Gastroesophageal sphincter (tissue), 4 donors: ENCODE results near the gene CBR3. TPM values are rescaled to one million over a fixed set of nuclear protein-coding genes. Genes with fewer than 3 reads are reported as not detected.

Experiments used
- ATAC-seq: fragments of 150-250 bp; one replicate; pipeline ENCODE4 v1.9.1; 2016; ENCODE audit warnings: mild to moderate bottlenecking, moderate library complexity
- H3K27ac ChIP-seq, 4 donors: fragments of 200-600 bp; sonication (generic) in 3 of 4; 1 replicate in 3 of 4; 2 replicates in 1 of 4; pipeline ENCODE4 v1.5.1; 2016 to 2019
- H3K27me3 ChIP-seq: fragments of 200-600 bp; sonication (generic); one replicate; pipeline ENCODE4 v1.5.1; 2019
- H3K36me3 ChIP-seq, 2 donors: fragments of 200-600 bp; sonication (generic); one replicate each; pipeline ENCODE4 v1.5.1; 2019; ENCODE audit warnings: control low read depth in 1 of 2
- H3K4me1 ChIP-seq, 3 donors: fragments of 200-600 bp; sonication (generic); 1 replicate in 2 of 3; 2 replicates in 1 of 3; pipeline ENCODE4 v1.5.1; 2016 to 2019; ENCODE audit warnings: control low read depth in 2 of 3
- H3K4me3 ChIP-seq, 2 donors: fragments of 200-600 bp; sonication (generic); one replicate each; pipeline ENCODE4 v1.5.1; 2019; ENCODE audit warnings: mild to moderate bottlenecking in 1 of 2, moderate library complexity in 1 of 2
- H3K9me3 ChIP-seq, 3 donors: fragments of 200-600 bp; sonication (generic); one replicate each; pipeline ENCODE4 v1.5.1; 2017 to 2019; ENCODE audit warnings: control low read depth in 2 of 3
- CTCF ChIP-seq, 4 experiments: fragments of 200-600 bp in 2 of 4; fragments of 450-650 bp in 2 of 4; sonication (generic) in 1 of 4; IDR thresholded peaks; one replicate each; pipeline ENCODE4 v1.5.1; 2017 to 2019; ENCODE audit warnings: antibody characterized with exemption in 4 of 4, mild to moderate bottlenecking in 2 of 4, moderate library complexity in 2 of 4
- EP300 ChIP-seq: sonication (generic); formaldehyde crosslinking; IDR thresholded peaks from one replicate; pipeline ENCODE4 v1.6.1; 2017; ENCODE audit warnings: antibody characterized with exemption, mild to moderate bottlenecking
- POLR2A ChIP-seq, 2 donors: fragments of 450-650 bp; IDR thresholded peaks; one replicate each; pipeline ENCODE4 v1.6.1; 2017; ENCODE audit warnings: antibody characterized with exemption in 2 of 2, mild to moderate bottlenecking in 2 of 2, moderate library complexity in 1 of 2
- POLR2AphosphoS5 ChIP-seq: sonication (generic); formaldehyde crosslinking; IDR thresholded peaks from one replicate; pipeline ENCODE4 v1.6.1; 2017; ENCODE audit warnings: antibody characterized with exemption
- WGBS, 2 donors: methylation state at CpG; one replicate each; pipeline ENCODE4 v1.1.5; 2018; ENCODE audit warnings: low coverage in 1 of 2; 5-methylcytosine and 5-hydroxymethylcytosine counted together
- total RNA-seq, 4 donors: library from RNA; depleted of rRNA; stranded (reverse); fragments of >200 nt; gene quantifications; one replicate each; pipeline ENCODE4 v1.1.0, GENCODE V29; 2016

Gene CBR3
- total RNA-seq, 4 donors from 2014 or later, result 9.6 to 20.9 (median 14.0) TPM

GRCh38 chr21:36174780-36175179, 39.9 kb downstream of the CBR3 start:
- H3K27ac ChIP-seq, result no peak overlapping the region
- no peaks in the 10 kb centered on the region for H3K27me3 ChIP-seq
- 96% methylated on average over 5 of the region's 6 CpGs; no CpG with 5 or more reads in 1 of the 2 donors for WGBS, 2 donors
- no peaks in the 10 kb centered on the region for H3K9me3 ChIP-seq
- ATAC-seq, result no peak
- no peak overlapping the region for H3K4me3 ChIP-seq
- TF ChIP-seq EP300 (no peak), POLR2AphosphoS5 (no peak), CTCF (IDR thresholded peaks at IDR 0.05) (no peak), POLR2A (IDR thresholded peaks at IDR 0.05) (no peak)
- no peaks in the 10 kb centered on the region for H3K4me1 ChIP-seq
- peaks cover 0 to 14% of the 10 kb centered on the region in 2 donors for H3K36me3 ChIP-seq

- WGBS, 2 donors, result 100% methylated on average over 1 of the region's 7 CpGs; no CpG with 5 or more reads in 1 of the 2 donors
- TF ChIP-seq POLR2A (IDR thresholded peaks at IDR 0.05) (no peak), EP300 (no peak)
Measured at GRCh38 chr21:36175771-36176565, 41.1 kb downstream of the CBR3 start.

GRCh38 chr21:36178349-36178748, 43.5 kb downstream of the CBR3 start:
- no peaks in the 10 kb centered on the region for H3K27me3 ChIP-seq
- H3K4me3 ChIP-seq, result no peak overlapping the region
- WGBS, 2 donors, result 86 to 100% methylated on average over 2 of the region's 2 CpGs
- peaks cover 0 to 10% of the 10 kb centered on the region in 2 donors for H3K36me3 ChIP-seq
- no peak for ATAC-seq
- H3K4me1 ChIP-seq, result no peaks in the 10 kb centered on the region
- TF ChIP-seq POLR2AphosphoS5, result no peak
- no peak for TF ChIP-seq CTCF (IDR thresholded peaks at IDR 0.05)
- no peak for TF ChIP-seq EP300
- TF ChIP-seq POLR2A (IDR thresholded peaks at IDR 0.05), result no peak
- H3K9me3 ChIP-seq, result no peaks in the 10 kb centered on the region
- no peak overlapping the region for H3K27ac ChIP-seq

More at GRCh38 chr21:36175771-36176565, 41.1 kb downstream of the CBR3 start:
- H3K27ac ChIP-seq, result no peak overlapping the region
- H3K36me3 ChIP-seq, result peaks cover 0 to 10% of the 10 kb centered on the region in 2 donors
- H3K4me1 ChIP-seq, result no peaks in the 10 kb centered on the region
- H3K9me3 ChIP-seq, result no peaks in the 10 kb centered on the region
- no peak for ATAC-seq
- no peak overlapping the region for H3K4me3 ChIP-seq
- H3K27me3 ChIP-seq, result no peaks in the 10 kb centered on the region

- H3K9me3 ChIP-seq, result no peaks in the 10 kb centered on the region
- ATAC-seq, result no peak
Measured at GRCh38 chr21:36179145-36179544, 44.3 kb downstream of the CBR3 start.

GRCh38 chr21:36180963-36181362, 46.1 kb downstream of the CBR3 start:
- TF ChIP-seq POLR2A (IDR thresholded peaks at IDR 0.05), result no peak
- TF ChIP-seq CTCF (IDR thresholded peaks at IDR 0.05), result no peak
- no peak for TF ChIP-seq EP300
- no peak for TF ChIP-seq POLR2AphosphoS5
- no peak for ATAC-seq
- Histone ChIP-seq H3K27ac (no peak overlapping the region), H3K4me1 (no peaks in the 10 kb centered on the region), H3K27me3 (no peaks in the 10 kb centered on the region), H3K9me3 (no peaks in the 10 kb centered on the region), H3K4me3 (no peak overlapping the region), H3K36me3 (peaks cover 0 to 11% of the 10 kb centered on the region in 2 donors)
- WGBS, 2 donors, result 88 to 96% methylated on average over 4 of the region's 5 CpGs

More at GRCh38 chr21:36179145-36179544, 44.3 kb downstream of the CBR3 start:
- TF ChIP-seq POLR2A (IDR thresholded peaks at IDR 0.05) (no peak), POLR2AphosphoS5 (no peak)
- Histone ChIP-seq H3K36me3 (peaks cover 0 to 10% of the 10 kb centered on the region in 2 donors), H3K27me3 (no peaks in the 10 kb centered on the region), H3K4me1 (no peaks in the 10 kb centered on the region), H3K4me3 (no peak overlapping the region), H3K27ac (no peak overlapping the region)
